Measurements from ENCODE around the gene GPR78.

The GPR78 gene

GRCh38 chr4:8601086-8601485 is 20.9 kb downstream of the GPR78 start:
- no peak for DNase-seq

GRCh38 chr4:8601556-8601955 is 21.4 kb downstream of the GPR78 start:
- DNase-seq = no peak

DNA sequence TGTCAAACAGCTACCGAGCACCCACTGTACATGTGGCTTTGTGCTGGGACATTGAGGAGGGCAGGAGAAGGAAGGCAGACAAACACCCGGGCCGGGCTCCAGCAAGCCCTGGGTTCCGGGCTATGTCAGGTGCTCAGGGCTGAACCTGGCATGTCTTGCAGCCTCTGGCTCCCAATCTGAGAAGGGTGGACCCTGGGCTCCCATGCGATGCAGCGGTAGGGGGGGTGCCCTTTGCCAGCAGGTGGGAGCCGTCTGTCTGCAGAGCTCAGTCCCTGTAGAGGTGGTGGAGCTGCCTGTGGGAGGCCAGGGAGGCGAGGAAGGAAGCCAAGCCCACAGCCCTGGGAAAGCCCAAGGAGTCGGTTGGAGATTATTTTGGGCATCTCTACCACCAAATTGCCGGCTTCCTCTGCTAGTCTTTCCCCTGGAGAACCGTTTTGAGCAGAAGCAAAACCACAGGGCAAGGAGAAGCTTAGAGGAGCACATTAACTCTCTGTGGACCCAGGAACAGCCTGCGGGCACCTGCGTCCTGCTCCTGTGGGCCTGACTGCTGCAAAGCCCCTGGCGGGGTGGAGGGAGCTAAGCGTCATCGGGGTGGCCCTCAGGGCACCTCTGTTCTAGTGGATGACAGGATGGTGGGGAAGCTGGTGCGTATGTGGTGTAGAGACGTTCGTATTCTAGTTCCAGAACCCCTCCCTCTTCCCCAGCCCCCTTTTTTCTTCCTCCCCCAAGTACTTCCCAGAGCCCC is 22.7 kb downstream of the GPR78 start:
- DNase-seq = no peak

- DNase-seq = no peak
Measured at GRCh38 chr4:8603931-8604330, 23.7 kb downstream of the GPR78 start.

DNA sequence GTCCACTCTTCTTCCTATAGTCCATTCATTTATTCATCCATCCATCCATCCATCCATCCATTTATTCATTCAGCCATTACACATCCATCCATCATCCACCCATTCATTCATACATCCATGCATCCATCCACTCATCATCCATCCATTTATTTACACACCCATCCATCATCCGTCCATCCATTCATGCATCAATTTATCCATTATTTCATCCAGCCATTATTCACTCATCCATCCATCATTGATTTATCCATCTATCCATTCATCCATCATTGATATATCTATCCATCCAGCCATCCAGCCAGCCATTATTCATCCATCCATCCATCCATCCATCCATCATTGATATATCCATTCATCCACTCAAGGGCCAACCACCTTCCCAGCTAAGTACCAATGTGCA is 25.1 kb downstream of the GPR78 start:
- DNase-seq = no peak

DNA sequence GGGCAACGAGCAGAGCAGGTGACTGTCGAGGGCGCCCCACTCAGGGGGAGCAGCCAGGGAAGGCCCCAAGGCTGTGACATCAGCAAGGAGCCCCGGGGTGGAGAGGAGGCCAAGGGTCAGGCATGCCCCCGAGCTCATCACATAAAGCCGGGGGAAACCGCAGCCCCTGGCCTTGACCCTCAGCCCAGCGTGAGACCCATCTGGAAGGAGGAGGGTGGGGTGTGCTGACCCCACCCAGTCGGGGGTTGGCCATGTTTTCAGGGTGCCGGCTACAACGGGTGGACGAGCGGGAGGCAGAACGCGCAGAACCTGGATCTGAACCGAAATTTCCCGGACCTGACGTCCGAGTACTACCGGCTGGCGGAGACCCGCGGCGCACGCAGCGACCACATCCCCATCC is 26.3 kb downstream of the GPR78 start:
- DNase-seq = no peak

DNA sequence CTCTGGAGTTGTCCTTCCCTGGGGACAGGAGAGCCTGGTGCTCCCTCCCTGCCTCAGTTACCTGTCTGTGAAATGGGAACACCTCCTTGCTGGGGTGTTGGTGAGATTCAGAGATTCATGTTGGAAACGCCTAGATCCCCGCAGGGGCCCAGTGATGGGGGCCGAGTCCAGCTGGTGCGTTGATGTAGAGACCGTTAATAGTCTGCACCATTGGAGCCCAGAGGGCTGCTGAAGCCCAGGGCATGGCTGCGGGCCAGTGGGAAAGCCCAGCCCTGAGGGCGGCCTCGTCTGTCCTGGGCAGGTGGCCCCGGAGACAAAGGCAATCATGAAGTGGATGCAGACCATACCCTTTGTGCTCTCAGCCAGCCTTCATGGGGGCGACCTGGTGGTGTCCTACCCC is 26.8 kb downstream of the GPR78 start:
- DNase-seq = no peak

GRCh38 chr4:8607603-8608481 is 27.6 kb downstream of the GPR78 start:
- no peak for DNase-seq

- DNase-seq = no peak
Measured at GRCh38 chr4:8608714-8609391, 28.7 kb downstream of the GPR78 start.

- DNase-seq = no peak
Measured at GRCh38 chr4:8609406-8609805, 29.2 kb downstream of the GPR78 start.

GRCh38 chr4:8609824-8610350 is 29.7 kb downstream of the GPR78 start:
- DNase-seq = no peak

- no peak for DNase-seq
Measured at GRCh38 chr4:8610858-8611616, 30.8 kb downstream of the GPR78 start.

DNA sequence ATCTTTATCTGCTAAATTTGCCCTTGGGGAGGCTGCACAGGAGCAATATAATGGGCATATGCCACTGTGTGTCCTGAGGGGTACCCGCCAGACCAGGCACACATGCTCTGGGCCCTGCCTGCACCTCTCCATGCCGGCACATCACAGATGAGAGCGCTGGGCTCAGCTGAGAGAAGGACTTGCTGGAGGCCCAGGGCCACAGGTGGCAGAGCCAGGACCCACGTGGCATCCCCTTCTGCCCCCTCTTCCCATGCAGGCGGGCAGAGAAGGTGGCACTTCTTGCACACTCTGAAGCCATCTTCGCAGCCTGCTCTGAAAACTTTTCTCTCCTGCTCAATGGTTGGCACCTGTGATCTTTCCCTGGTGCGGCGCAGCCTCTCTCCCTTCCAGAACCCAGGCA is 32.5 kb downstream of the GPR78 start:
- no peak for DNase-seq

GRCh38 chr4:8613421-8614364 is 33.5 kb downstream of the GPR78 start:
- no peak for DNase-seq

DNA sequence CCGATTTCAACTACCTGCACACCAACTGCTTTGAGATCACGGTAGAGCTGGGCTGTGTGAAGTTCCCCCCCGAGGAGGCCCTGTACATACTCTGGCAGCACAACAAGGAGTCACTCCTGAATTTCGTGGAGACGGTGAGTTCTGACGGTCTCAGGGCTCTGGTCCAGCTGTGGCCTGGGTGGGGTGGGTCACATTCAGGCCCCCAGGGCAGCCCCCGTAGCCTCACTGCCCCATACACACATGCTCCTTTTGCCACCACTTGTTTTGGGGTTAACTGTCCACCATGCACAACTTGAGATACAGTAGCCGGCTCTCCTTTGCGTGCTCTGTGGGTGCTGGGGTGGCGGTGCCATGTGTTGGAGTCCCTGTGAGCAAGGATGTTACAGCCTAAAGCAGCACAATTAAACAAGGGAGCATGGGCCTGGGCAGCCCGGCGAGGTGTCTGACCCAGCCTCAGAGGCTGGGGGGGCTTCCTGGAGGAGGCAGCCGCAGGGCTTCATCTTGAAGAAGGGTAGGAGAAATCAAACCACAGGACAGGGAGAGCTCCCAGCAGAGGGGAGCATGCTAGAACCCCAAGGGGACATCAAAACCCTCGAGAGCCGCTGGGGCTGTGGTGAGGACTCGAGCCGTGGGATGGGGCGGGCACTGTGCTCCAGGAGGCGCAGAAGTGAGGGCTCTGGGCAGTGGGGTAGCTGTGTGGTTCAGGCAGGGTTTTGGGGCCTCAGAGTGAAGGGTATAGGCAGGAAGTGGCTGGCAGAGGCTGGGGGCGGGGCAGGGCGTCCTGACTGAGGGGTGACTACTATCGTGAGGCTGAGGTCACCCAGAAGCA is 34.4 kb downstream of the GPR78 start:
- no peak for DNase-seq

- DNase-seq = no peak
Measured at GRCh38 chr4:8615366-8615765, 35.2 kb downstream of the GPR78 start.

DNA sequence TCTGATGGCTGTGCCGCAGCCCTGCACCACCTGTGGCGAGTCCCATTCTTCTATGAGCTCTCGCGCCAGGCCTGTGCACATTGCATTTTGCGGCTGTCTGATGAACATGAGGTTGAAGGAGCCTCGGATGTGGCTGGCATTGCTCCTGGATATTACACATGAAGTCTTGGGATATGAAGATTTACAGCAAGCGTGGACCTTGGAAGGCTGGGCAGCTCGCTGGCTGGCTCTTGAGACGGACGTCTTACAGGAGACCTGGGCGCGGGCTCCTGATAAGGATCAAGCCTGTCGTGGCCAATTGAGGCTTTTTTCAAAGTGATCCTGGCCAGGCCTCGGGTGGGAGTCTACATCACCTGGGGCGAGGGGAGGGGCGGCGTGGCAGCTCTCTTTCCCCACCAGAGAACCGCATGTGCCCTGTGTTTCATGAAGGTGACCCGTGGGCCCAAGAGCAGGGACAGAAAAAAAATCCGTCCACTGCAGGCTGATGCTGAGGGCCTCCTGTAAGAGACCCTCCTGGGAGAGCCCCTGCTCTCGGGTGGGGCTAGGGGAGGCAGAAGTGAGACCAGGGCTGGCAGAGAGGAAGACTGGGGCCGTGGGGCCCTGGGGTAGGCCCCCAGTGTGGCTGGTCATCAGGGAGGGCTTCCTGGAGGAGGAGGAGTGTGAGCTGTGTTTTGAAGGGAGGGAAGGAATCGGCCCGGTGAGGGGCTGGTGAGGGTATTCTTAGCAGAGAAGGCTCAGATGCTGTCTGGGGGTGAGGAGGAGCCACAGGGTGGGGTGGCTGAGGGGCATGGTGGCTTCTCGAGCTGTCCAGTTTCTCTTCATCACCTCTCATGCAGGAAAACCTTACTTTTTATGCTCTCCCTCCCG is 36.0 kb downstream of the GPR78 start:
- no peak for DNase-seq

GRCh38 chr4:8616831-8617230 is 36.6 kb downstream of the GPR78 start:
- no peak for DNase-seq

GRCh38 chr4:8617486-8618040 is 37.4 kb downstream of the GPR78 start:
- no peak for DNase-seq

All from NCI-H1694 (cell line).